ENCODE measurements around the gene NAPA.

NAPA gene

DNA sequence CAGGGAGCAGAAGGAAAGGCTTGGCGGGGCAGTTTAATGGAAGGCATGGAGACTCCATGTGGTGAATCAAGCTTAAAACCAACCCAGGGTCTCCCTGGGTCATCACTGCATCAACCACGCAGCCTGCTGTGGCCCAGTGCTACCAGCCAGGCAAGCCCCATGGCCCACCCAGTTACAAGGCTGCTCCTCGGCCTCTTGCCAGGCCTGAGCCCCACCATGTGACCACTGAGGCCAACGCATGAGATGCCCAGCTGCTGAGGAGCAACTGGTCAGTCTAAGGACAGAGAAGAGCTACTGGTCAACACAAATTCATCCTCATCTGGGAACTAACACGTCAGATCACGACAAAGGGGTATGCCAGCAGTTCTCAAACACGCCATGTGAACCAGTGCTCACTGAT, 15.5 kb downstream of the NAPA start:
- TF ChIP-seq, protein P1, sequence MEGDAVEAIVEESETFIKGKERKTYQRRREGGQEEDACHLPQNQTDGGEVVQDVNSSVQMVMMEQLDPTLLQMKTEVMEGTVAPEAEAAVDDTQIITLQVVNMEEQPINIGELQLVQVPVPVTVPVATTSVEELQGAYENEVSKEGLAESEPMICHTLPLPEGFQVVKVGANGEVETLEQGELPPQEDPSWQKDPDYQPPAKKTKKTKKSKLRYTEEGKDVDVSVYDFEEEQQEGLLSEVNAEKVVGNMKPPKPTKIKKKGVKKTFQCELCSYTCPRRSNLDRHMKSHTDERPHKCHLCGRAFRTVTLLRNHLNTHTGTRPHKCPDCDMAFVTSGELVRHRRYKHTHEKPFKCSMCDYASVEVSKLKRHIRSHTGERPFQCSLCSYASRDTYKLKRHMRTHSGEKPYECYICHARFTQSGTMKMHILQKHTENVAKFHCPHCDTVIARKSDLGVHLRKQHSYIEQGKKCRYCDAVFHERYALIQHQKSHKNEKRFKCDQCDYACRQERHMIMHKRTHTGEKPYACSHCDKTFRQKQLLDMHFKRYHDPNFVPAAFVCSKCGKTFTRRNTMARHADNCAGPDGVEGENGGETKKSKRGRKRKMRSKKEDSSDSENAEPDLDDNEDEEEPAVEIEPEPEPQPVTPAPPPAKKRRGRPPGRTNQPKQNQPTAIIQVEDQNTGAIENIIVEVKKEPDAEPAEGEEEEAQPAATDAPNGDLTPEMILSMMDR (IDR thresholded peaks at IDR 0.05; ENCODE audit: extremely low read depth, missing control alignments) = no peak
- no peak for DNase-seq (ENCODE audit: low spot score)

DNA sequence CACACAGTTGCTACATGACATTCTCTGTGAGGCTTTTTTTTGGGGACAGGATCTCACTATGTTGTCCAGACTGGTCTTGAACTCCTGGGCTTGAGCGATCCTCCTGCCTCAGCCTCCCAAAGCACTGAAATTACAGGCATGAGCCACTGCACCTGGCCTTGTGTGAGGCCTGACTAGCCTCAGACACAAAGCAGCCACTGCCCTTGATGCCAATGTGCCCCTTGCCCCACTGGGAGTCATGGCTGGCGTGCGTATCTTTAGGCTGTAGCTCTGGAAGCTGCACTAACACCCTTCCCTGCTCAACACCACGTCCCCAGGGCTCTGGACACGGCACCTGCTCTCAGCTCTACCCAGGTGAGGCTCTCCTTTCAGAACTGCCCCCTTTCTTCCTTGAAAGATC, 16.3 kb downstream of the NAPA start:
- TF ChIP-seq, protein P1 (IDR thresholded peaks at IDR 0.05; ENCODE audit: extremely low read depth, missing control alignments) = no peak
- no peak for DNase-seq (ENCODE audit: low spot score)

DNA sequence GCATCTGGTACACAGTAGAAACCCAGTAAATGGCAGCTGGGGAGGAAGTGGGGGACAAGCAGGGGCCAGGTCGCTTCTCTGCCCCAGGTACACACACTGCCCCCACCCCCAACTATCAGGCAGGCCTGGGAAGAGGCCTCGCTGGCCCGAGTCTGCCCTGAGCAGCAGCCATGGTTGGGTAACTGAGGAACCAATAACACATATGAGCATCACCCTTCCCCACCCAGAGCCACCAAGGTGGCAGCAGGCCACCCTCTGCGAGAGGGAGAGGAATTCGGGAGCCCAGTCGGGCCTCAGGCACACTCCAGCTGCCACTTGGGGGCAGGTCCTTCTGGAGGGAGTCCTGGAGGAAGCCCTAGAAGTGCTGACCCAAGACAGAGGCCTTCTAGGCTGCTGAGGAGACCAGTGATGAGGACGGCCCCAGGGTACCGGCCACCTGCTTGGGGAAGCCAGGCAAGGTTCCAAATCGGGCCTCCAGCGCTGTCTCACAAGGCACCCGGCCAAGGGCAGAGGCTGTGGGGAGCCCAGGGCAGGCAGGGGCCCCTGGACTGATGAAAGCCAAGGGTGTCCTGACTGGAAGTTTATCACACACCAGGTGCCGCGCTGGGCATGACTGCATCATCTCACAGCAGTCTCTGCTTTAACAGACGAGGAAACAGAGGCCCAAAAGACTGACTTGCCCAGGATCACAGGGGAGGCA, 16.9 kb downstream of the NAPA start:
- no peak for DNase-seq (ENCODE audit: low spot score)
- TF ChIP-seq, protein P1 (IDR thresholded peaks at IDR 0.05; ENCODE audit: extremely low read depth, missing control alignments) = no peak

DNA sequence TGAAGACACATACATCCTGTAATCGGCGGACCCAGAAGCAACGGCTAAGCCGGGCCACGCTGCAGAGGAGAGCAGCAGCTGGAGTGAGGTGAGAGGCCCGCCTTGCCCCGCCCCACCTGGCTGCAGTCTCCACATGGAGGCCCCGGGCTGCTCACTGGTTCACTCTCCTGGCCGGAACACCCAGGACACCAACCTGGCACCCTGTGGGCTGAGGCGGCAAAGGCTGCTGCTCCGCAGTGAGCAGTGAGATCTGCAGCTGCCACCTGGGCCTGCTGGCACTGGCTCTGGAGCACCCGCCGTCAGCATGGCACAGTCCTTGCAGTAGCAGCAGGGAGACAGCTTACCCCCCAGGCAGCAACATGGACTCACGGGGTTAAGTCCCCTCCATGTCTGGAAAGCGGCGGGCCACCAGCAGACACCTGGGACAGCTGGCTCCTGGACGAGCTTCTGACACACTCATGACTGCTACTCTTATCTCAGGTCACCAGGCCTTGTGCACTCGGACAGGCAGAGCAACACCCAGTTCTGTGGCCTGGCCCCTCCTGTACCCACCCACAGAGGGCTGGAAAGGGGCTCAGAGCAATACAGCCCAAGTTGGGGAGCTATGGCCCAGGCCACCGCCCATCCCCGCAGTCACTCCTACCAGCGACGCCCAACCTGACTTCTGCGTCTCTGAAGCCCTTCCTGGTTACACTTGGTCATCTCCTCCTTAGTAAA, 17.7 kb downstream of the NAPA start:
- no peak for DNase-seq (ENCODE audit: low spot score)
- TF ChIP-seq, protein P1 (IDR thresholded peaks at IDR 0.05; ENCODE audit: extremely low read depth, missing control alignments) = no peak

DNA sequence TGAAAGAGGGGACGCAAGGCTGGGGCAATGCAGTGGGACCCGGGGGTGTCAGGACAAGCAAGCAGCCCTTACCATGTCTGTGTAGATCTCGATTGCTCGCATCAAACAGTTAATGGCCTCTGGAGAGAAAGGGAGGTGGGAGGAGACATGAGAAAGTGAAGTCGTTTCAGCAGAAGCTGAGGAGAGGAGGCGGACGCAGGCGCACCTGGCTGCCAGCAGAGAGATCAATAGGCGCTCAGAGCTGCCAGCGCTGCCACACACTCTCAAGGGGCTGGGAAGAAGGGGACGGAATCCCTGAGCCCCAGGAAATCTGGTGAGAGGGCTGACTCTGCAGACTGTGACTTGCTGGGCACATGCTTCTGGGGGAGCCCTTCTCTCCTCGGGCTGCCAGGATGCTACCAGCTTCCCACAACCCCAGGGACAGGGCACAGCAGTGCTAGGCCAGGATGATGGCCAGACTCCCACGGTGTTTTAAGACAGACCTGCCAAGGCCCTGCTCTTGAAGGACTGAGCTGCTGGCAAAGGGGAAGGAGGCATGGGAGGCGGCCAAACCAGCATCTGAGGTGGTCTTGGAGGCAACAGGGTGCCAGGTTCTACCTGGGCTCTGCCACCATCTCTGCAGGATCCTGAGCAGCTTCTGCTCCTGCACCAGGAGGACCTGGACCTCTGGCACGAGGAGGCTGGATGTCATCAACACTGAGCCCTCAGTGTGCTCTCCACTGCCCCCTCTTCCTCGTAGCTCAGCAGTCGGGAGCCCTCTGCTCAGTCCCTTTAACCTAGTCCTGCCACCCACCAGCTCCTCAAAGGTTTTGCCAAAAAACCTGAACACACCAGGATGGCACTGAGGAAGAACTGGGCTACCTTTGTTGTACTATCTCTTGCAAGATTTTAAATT, 19.1 kb downstream of the NAPA start:
- no peak for DNase-seq (ENCODE audit: low spot score)
- TF ChIP-seq, protein P1 (IDR thresholded peaks at IDR 0.05; ENCODE audit: extremely low read depth, missing control alignments) = no peak

DNA sequence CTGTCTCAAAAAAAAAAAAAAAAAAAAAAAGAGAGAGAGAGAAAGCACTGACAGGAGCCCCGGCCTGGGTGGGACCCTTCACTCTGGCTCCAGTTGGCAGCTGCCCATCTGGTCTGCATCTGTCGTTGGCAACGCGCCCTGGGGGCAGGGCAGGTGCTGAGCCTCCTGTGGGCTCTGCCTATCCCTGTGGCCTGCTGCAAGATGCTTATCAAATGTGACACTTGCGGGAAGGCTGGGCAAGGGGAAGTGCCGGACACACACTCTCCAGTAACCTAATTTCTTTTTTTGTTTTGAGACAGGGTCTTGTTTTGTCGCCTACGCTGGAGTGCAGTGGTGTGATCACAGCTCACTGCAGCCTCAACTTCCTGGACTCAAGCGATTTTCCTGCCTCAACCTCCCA, 20.1 kb downstream of the NAPA start:
- no peak for DNase-seq (ENCODE audit: low spot score)
- TF ChIP-seq, protein P1 (IDR thresholded peaks at IDR 0.05; ENCODE audit: extremely low read depth, missing control alignments) = no peak

DNA sequence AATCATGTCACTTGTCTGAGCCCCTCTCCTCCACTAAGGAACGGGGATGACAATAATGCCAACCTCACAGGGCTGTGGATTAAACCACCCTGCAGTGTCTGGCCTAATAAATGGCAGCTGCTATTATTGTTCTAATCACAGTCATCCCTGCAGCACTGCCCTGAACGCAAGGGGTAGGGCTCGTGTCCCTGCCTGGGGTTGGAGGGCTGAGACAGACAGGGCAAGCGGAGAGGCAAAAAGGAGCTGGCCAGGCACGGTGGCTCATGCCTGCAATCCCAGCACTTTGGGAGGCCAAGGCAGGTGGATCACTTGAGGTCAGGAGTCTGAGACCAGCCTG, 20.7 kb downstream of the NAPA start:
- no peak for DNase-seq (ENCODE audit: low spot score)
- TF ChIP-seq, protein P1 (IDR thresholded peaks at IDR 0.05; ENCODE audit: extremely low read depth, missing control alignments) = no peak

Measured in GM20000 (cell line).